Chondrocyte (in vitro differentiated cells): ENCODE measurements around the gene ENTREP1. TPM values are rescaled to one million over a fixed set of nuclear protein-coding genes. Genes with fewer than 3 reads are reported as not detected.

ENCODE experiments used
- DNase-seq: peaks from one replicate; pipeline ENCODE4 v3.0.0; 2021; ENCODE audit warnings: mixed read lengths, low spot score
- H3K27ac Mint-ChIP-seq: one replicate; pipeline ENCODE4 v1.8.0; 2021; ENCODE audit warnings: mild to moderate bottlenecking, moderate library complexity, mixed read lengths; ENCODE audit not compliant: unreplicated experiment
- H3K27me3 Mint-ChIP-seq: 2 replicates; pipeline ENCODE4 v1.8.0; 2021; ENCODE audit warnings: low read depth, mixed read lengths
- H3K36me3 Mint-ChIP-seq: 2 replicates; pipeline ENCODE4 v1.8.0; 2021; ENCODE audit warnings: low read depth, mixed read lengths
- H3K4me1 Mint-ChIP-seq: 2 replicates; pipeline ENCODE4 v1.8.0; 2021; ENCODE audit warnings: low read depth, mild to moderate bottlenecking, mixed read lengths
- H3K4me3 Mint-ChIP-seq: one replicate; pipeline ENCODE4 v1.8.0; 2021; ENCODE audit warnings: mild to moderate bottlenecking, moderate library complexity, mixed read lengths; ENCODE audit not compliant: unreplicated experiment
- H3K9me3 Mint-ChIP-seq: 2 replicates; pipeline ENCODE4 v1.8.0; 2021; ENCODE audit warnings: low read depth, mixed read lengths
- CTCF ChIP-seq: fragments of 200-600 bp; sonication (generic); IDR thresholded peaks from 2 replicates; pipeline ENCODE4 v1.5.0; 2021; ENCODE audit warnings: antibody characterized with exemption, mild to moderate bottlenecking, moderate library complexity
- total RNA-seq: library from RNA; stranded (reverse); gene quantifications from 3 replicates; pipeline ENCODE4 v1.2.1, GENCODE V29; 2021

The ENTREP1 gene
- total RNA-seq, 1 donor from 2014 or later, result 3.6 TPM

- Mint-ChIP-seq H3K36me3 (no peaks in the 10 kb centered on the region), H3K9me3 (no peaks in the 10 kb centered on the region), H3K27me3 (peaks cover 35% of the 10 kb centered on the region)
Observed at GRCh38 chr9:69330580-69330979, 5.6 kb downstream of the ENTREP1 start.

GRCh38 chr9:69331444-69331843 lies 6.4 kb downstream of the ENTREP1 start:
- peaks cover 28% of the 10 kb centered on the region for H3K27me3 Mint-ChIP-seq
- DNase-seq, result no peak
- no peak for TF ChIP-seq CTCF
- no peaks in the 10 kb centered on the region for H3K9me3 Mint-ChIP-seq
- peaks cover under 1% of the 10 kb centered on the region for H3K4me1 Mint-ChIP-seq
- H3K4me3 Mint-ChIP-seq, result no peak overlapping the region
- no peaks in the 10 kb centered on the region for H3K36me3 Mint-ChIP-seq
- H3K27ac Mint-ChIP-seq, result no peak overlapping the region

More at GRCh38 chr9:69330580-69330979, 5.6 kb downstream of the ENTREP1 start:
- Mint-ChIP-seq H3K4me1 (peaks cover 9% of the 10 kb centered on the region), H3K27ac (no peak overlapping the region), H3K4me3 (no peak overlapping the region)
- no peak for DNase-seq
- TF ChIP-seq CTCF, result no peak

GRCh38 chr9:69332067-69332685 lies 7.2 kb downstream of the ENTREP1 start:
- Mint-ChIP-seq H3K4me3 (no peak overlapping the region), H3K27ac (no peak overlapping the region), H3K9me3 (no peaks in the 10 kb centered on the region), H3K4me1 (no peaks in the 10 kb centered on the region), H3K27me3 (peaks cover 23% of the 10 kb centered on the region), H3K36me3 (no peaks in the 10 kb centered on the region)
- DNase-seq, result no peak
- no peak for TF ChIP-seq CTCF

- H3K4me3 Mint-ChIP-seq, result no peak overlapping the region
- peaks cover 13% of the 10 kb centered on the region for H3K27me3 Mint-ChIP-seq
- no peaks in the 10 kb centered on the region for H3K36me3 Mint-ChIP-seq
- no peak overlapping the region for H3K27ac Mint-ChIP-seq
- DNase-seq, result no peak
- no peaks in the 10 kb centered on the region for H3K9me3 Mint-ChIP-seq
- no peak for TF ChIP-seq CTCF
- no peaks in the 10 kb centered on the region for H3K4me1 Mint-ChIP-seq
Observed at GRCh38 chr9:69333716-69334115, 8.7 kb downstream of the ENTREP1 start.

- TF ChIP-seq CTCF, result no peak
- Mint-ChIP-seq H3K36me3 (no peaks in the 10 kb centered on the region), H3K9me3 (no peaks in the 10 kb centered on the region)
Observed at GRCh38 chr9:69334317-69334716, 9.3 kb downstream of the ENTREP1 start.

More at GRCh38 chr9:69334317-69334716, 9.3 kb downstream of the ENTREP1 start:
- H3K4me1 Mint-ChIP-seq, result no peaks in the 10 kb centered on the region
- peaks cover 10% of the 10 kb centered on the region for H3K27me3 Mint-ChIP-seq
- no peak overlapping the region for H3K4me3 Mint-ChIP-seq
- H3K27ac Mint-ChIP-seq, result no peak overlapping the region
- DNase-seq, result no peak
